BE2C (cell line): Measurements from ENCODE around the gene NFYA.
A peak's percentile ranks its signal among the peaks of the same experiment; 100 is the strongest.

Source experiments
- DNase-seq: peaks from one replicate; pipeline ENCODE4 v3.0.0-alpha.2; 2020
- H3K27me3 ChIP-seq: fragments of 250-450 bp; sonication (Bioruptor Pico); 2 replicates; pipeline ENCODE4 v1.5.1; 2020; ENCODE audit warnings: mild to moderate bottlenecking
- H3K36me3 ChIP-seq: fragments of 250-450 bp; sonication (Bioruptor Pico); 2 replicates; pipeline ENCODE4 v1.5.1; 2020; ENCODE audit warnings: mild to moderate bottlenecking
- H3K4me1 ChIP-seq: fragments of 250-450 bp; sonication (Bioruptor Pico); 2 replicates; pipeline ENCODE4 v1.5.1; 2020
- H3K4me3 ChIP-seq: 2 replicates; pipeline ENCODE4 v1.5.1; 2011; ENCODE audit warnings: low read depth, low read length
- H3K9me3 ChIP-seq: fragments of 250-450 bp; sonication (Bioruptor Pico); 2 replicates; pipeline ENCODE4 v1.5.1; 2020
- TF ChIP-seq, protein P1 (sequence below): IDR thresholded peaks from 2 replicates; pipeline ENCODE4 v1.5.1; 2012; ENCODE audit warnings: mild to moderate bottlenecking, low read depth, low read length

The NFYA gene

DNA sequence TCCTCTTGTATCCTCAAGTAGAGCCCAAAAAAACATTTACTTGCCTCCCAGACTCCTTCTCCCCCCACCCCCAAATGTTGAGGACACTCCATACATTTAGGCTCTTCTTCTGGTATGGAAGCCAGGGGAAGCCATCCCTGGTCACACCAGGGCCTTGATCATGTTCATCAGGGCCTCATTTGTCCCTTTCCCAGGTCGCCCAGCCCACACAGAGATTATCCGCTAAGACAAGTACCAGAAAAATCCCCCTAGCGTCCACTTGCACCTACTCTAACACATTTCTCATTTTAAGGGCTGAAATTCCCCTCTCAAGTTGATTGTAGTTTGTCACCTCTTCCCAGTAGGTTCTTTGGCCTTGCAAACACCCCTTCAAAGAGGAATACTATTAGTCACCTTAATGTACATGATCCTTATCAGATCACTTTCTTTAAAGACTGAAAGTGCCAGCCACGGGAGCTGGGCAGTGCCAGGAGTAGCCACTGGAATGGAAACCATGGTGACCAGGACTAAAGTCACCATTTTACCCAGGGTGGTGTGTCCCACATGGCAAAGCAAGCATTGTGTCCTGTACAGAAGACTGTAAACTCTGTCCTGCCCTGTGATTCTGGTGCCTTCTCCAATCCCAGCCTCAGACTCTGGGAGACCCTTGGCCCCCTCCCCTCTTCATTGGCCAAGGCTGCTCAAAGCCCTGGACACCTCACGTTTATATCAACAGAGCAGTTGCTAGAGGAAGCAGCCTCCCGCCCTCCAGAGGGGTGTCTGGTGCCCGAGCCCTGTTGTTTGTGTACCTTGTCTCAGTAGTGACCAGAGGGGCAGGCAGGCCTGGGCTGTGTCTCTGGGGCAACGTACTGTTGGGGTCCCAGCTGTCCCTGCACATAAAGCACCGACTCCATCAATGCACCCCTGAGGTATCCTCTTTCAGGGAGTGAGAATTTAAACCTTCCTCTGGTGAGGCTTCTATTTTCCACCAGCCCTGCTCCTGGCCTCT lies 24.7 kb upstream of the NFYA start:
- TF ChIP-seq, protein P1, sequence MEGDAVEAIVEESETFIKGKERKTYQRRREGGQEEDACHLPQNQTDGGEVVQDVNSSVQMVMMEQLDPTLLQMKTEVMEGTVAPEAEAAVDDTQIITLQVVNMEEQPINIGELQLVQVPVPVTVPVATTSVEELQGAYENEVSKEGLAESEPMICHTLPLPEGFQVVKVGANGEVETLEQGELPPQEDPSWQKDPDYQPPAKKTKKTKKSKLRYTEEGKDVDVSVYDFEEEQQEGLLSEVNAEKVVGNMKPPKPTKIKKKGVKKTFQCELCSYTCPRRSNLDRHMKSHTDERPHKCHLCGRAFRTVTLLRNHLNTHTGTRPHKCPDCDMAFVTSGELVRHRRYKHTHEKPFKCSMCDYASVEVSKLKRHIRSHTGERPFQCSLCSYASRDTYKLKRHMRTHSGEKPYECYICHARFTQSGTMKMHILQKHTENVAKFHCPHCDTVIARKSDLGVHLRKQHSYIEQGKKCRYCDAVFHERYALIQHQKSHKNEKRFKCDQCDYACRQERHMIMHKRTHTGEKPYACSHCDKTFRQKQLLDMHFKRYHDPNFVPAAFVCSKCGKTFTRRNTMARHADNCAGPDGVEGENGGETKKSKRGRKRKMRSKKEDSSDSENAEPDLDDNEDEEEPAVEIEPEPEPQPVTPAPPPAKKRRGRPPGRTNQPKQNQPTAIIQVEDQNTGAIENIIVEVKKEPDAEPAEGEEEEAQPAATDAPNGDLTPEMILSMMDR, result no peak
- Histone ChIP-seq H3K27me3 (no peaks in the 10 kb centered on the region), H3K9me3 (no peaks in the 10 kb centered on the region), H3K4me1 (no peaks in the 10 kb centered on the region), H3K36me3 (no peaks in the 10 kb centered on the region), H3K4me3 (no peak overlapping the region)
- no peak for DNase-seq

DNA sequence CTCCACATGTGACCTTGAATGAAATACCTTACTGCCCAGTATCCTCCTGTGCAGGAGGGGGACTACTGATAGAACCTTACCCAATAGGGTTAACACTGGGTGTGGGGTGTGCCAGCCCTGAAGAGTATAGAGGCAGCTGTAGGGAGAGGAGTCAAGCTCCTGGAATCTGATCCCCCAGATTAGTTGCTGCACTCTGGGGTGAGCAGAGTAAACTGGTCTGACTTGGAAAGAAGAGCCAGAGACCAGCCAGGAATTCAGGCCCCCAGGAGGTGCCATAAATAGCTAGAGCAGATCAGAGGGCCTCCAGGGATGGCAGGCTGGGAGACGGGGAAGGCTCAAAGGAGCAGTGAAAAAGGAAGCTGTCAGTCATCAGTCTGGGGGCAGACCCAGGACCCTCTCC lies 23.3 kb upstream of the NFYA start:
- no peak overlapping the region for H3K4me3 ChIP-seq
- TF ChIP-seq, protein P1, result no peak
- DNase-seq, result no peak
- H3K9me3 ChIP-seq, result no peaks in the 10 kb centered on the region
- no peaks in the 10 kb centered on the region for H3K27me3 ChIP-seq
- no peaks in the 10 kb centered on the region for H3K36me3 ChIP-seq
- no peaks in the 10 kb centered on the region for H3K4me1 ChIP-seq

DNA sequence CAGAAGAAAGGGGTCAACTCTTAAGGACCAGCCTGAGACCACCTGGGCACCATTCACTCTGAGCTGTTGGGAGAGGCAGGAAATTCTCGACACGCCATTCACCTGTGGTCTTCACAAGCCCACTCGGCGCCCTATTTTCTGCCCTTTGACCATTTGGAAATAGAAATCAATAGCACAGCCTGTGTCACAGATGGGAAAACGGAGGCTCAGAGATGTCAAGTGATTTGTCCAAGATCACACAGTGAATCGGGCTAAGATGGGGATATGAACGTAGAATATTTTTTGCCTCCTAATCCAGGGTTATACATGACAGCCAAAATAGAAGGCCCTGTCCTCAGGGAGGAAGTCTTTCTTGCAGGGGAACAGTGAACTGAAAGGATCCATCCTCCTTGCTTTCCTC lies 22.8 kb upstream of the NFYA start:
- Histone ChIP-seq H3K4me3 (no peak overlapping the region), H3K27me3 (no peaks in the 10 kb centered on the region), H3K9me3 (no peaks in the 10 kb centered on the region), H3K36me3 (no peaks in the 10 kb centered on the region), H3K4me1 (no peaks in the 10 kb centered on the region)
- TF ChIP-seq, protein P1, result no peak
- no peak for DNase-seq

DNA sequence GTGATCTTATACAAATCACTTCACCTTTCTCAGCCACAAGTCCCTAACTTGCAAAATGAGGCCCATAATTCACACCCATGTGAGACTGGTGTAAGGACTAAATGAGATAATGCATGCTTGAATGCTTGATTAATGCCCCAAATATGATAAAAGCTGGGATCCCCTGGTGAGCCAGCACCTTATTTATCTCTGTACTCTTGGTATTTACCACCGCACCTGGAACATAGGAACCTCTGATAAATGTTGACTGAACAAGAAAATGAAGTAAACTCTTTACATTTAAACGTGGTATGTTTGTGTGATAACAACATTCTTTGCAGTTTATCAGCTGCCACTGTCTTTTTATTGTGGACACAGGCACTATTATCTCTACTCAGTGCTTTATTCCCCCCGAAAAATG lies 22.2 kb upstream of the NFYA start:
- no peaks in the 10 kb centered on the region for H3K27me3 ChIP-seq
- H3K9me3 ChIP-seq, result no peaks in the 10 kb centered on the region
- TF ChIP-seq, protein P1, result no peak
- no peak for DNase-seq
- H3K4me1 ChIP-seq, result no peaks in the 10 kb centered on the region
- no peak overlapping the region for H3K4me3 ChIP-seq
- H3K36me3 ChIP-seq, result no peaks in the 10 kb centered on the region

GRCh38 chr6:41051873-41052272 lies 20.9 kb upstream of the NFYA start:
- DNase-seq, result no peak
- no peak overlapping the region for H3K4me3 ChIP-seq
- no peaks in the 10 kb centered on the region for H3K27me3 ChIP-seq
- no peaks in the 10 kb centered on the region for H3K9me3 ChIP-seq
- H3K36me3 ChIP-seq, result no peaks in the 10 kb centered on the region
- TF ChIP-seq, protein P1, result no peak
- no peaks in the 10 kb centered on the region for H3K4me1 ChIP-seq

DNA sequence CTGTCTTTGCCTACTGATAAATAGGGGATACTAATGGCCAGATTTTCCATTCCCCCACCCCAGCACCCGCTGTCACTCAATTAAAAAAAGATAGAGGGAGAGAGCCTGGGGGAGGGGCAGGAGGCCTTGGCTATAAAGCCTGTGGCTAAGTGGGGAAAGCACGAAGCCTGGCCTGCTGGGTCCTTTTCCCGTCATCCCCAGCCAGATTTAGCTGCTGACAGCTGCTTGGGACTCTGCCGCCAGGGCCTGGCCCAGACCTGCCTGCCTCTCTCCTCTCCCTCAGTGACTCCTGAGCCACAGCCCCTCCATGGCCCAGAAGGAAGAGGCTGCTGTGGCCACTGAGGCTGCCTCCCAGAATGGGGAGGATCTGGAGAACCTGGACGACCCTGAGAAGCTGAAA lies 19.7 kb upstream of the NFYA start, which contains the start of gene APOBEC2:
Gene APOBEC2 (plus strand): TSS at position 162 of the 400 bp plus-strand sequence. CDS start 146 bp downstream, at position 308.
- H3K36me3 ChIP-seq, result no peaks in the 10 kb centered on the region
- TF ChIP-seq, protein P1, result no peak
- H3K9me3 ChIP-seq, result no peaks in the 10 kb centered on the region
- no peaks in the 10 kb centered on the region for H3K27me3 ChIP-seq
- no peak within 1 kb of the TSS for H3K4me3 ChIP-seq
- peak; percentile 51 for DNase-seq
- no peaks in the 10 kb centered on the region for H3K4me1 ChIP-seq
